MM.1S (cell line): ENCODE results near the gene C6.
"Not testable (repeated sequence)": the region's sequence is repeated elsewhere in the genome, so short reads cannot be mapped to it uniquely, and the experiment has no call there.

Experiments used
- DNase-seq: peaks from one replicate; pipeline ENCODE4 v3.0.0-alpha.2; 2015
- H2AFZ ChIP-seq: fragments of 300-600 bp; sonication (generic); 2 replicates; pipeline ENCODE4 v1.6.0; 2016; ENCODE audit warnings: antibody characterized with exemption, low read length
- H3F3A ChIP-seq: fragments of 300-600 bp; sonication (generic); 2 replicates; pipeline ENCODE4 v1.6.1; 2016; ENCODE audit warnings: mild to moderate bottlenecking, antibody characterized with exemption, low read length, moderate library complexity, mixed read lengths; ENCODE audit not compliant: insufficient read depth
- H3K27ac ChIP-seq: fragments of 300-600 bp; sonication (generic); 2 replicates; pipeline ENCODE4 v1.5.1; 2016; ENCODE audit warnings: mild to moderate bottlenecking, low read length
- H3K27me3 ChIP-seq: fragments of 300-600 bp; sonication (generic); replicated peaks from 2 replicates; pipeline ENCODE4 v1.6.0; 2016; ENCODE audit warnings: low read length; ENCODE audit not compliant: insufficient read depth
- H3K36me3 ChIP-seq: fragments of 300-600 bp; sonication (generic); replicated peaks from 2 replicates; pipeline ENCODE4 v1.6.1; 2016; ENCODE audit warnings: mild to moderate bottlenecking, low read length, mixed read lengths; ENCODE audit not compliant: insufficient read depth
- H3K4me1 ChIP-seq: fragments of 300-600 bp; sonication (generic); 2 replicates; pipeline ENCODE4 v1.6.1; 2016; ENCODE audit warnings: low read length, mixed read lengths
- H3K4me2 ChIP-seq: fragments of 300-600 bp; sonication (generic); 2 replicates; pipeline ENCODE4 v1.6.0; 2016; ENCODE audit warnings: low read depth, low read length
- H3K4me3 ChIP-seq: fragments of 300-600 bp; sonication (generic); 2 replicates; pipeline ENCODE4 v1.5.1; 2016; ENCODE audit warnings: low read length, mixed read lengths
- H3K79me2 ChIP-seq: fragments of 300-600 bp; sonication (generic); 2 replicates; pipeline ENCODE4 v1.6.1; 2016; ENCODE audit warnings: mixed run types, low read length, mixed read lengths
- H3K9ac ChIP-seq: fragments of 300-600 bp; sonication (generic); 2 replicates; pipeline ENCODE4 v1.6.1; 2016; ENCODE audit warnings: low read length, mixed read lengths
- H3K9me2 ChIP-seq: fragments of 300-600 bp; sonication (generic); replicated peaks from 2 replicates; pipeline ENCODE4 v1.6.1; 2016; ENCODE audit warnings: mild to moderate bottlenecking, low read length, mixed read lengths; ENCODE audit not compliant: insufficient read depth
- H3K9me3 ChIP-seq: fragments of 300-600 bp; sonication (generic); replicated peaks from 2 replicates; pipeline ENCODE4 v1.6.1; 2016; ENCODE audit warnings: mild to moderate bottlenecking, low read length, mixed read lengths; ENCODE audit not compliant: insufficient read depth
- H4K20me1 ChIP-seq: fragments of 300-600 bp; sonication (generic); 2 replicates; pipeline ENCODE4 v1.6.1; 2016; ENCODE audit warnings: mild to moderate bottlenecking, low read length, moderate library complexity, mixed read lengths; ENCODE audit not compliant: insufficient read depth
- CTCF ChIP-seq: fragments of 300-600 bp; sonication (generic); IDR thresholded peaks from 2 replicates; pipeline ENCODE4 v1.5.1; 2016; ENCODE audit warnings: antibody characterized with exemption, low read length, mixed read lengths
- EZH2 ChIP-seq: fragments of 300-600 bp; sonication (generic); optimal IDR thresholded peaks from 2 replicates; pipeline ENCODE3; 2017; ENCODE audit warnings: low read depth, mild to moderate bottlenecking, antibody characterized with exemption, low read length, mixed read lengths
- EZH2phosphoT487 ChIP-seq: fragments of 300-600 bp; sonication (generic); IDR thresholded peaks from 2 replicates; pipeline ENCODE4 v1.6.1; 2018; ENCODE audit warnings: antibody characterized with exemption, low read length

Gene C6

DNA sequence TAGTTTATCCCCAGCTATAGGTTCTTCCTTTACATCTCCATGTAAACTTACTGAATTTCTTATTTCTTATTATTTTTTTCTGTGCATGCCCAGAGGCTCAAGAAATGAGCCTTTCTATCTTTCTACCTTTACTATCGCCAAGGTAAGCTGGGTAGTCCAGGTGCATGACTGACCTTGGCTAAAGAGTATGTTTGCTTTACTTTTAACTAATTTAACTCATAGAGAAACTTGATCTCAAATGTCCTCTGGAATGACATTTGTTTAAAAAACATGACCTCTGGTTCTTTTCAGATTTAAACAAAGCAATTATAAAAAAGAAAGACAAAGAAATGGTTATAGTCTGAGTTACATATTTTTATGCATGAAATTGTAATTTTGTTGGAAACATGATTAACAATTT lies 397 bp downstream of the C6 start:
- no peak for DNase-seq
- no peaks in the 10 kb centered on the region for H3K79me2 ChIP-seq
- TF ChIP-seq EZH2 (no peak), CTCF (no peak), EZH2phosphoT487 (no peak)
- no peaks in the 10 kb centered on the region for H3K27me3 ChIP-seq
- no peaks in the 10 kb centered on the region for H3K4me1 ChIP-seq
- no peaks in the 10 kb centered on the region for H3K9me3 ChIP-seq
- H3K27ac ChIP-seq = no peak overlapping the region
- H3K9me2 ChIP-seq = no peaks in the 10 kb centered on the region
- no peak overlapping the region for H2AFZ ChIP-seq
- H3K4me2 ChIP-seq = no peak overlapping the region
- H3F3A ChIP-seq = no peaks in the 10 kb centered on the region
- no peaks in the 10 kb centered on the region for H3K36me3 ChIP-seq
- no peak overlapping the region for H3K9ac ChIP-seq
- no peak overlapping the region for H3K4me3 ChIP-seq
- no peaks in the 10 kb centered on the region for H4K20me1 ChIP-seq

GRCh38 chr5:41211417-41211816 lies 1.9 kb downstream of the C6 start:
- Histone ChIP-seq H3F3A (no peaks in the 10 kb centered on the region), H3K4me2 (no peak overlapping the region), H2AFZ (no peak overlapping the region), H3K36me3 (no peaks in the 10 kb centered on the region), H3K9ac (no peak overlapping the region), H3K27ac (no peak overlapping the region), H3K9me2 (no peaks in the 10 kb centered on the region), H3K27me3 (no peaks in the 10 kb centered on the region), H3K9me3 (no peaks in the 10 kb centered on the region), H3K4me3 (no peak overlapping the region), H3K79me2 (no peaks in the 10 kb centered on the region), H3K4me1 (no peaks in the 10 kb centered on the region), H4K20me1 (no peaks in the 10 kb centered on the region)
- DNase-seq = no peak
- TF ChIP-seq CTCF = no peak
- no peak for TF ChIP-seq EZH2phosphoT487
- no peak for TF ChIP-seq EZH2

- H3K4me1 ChIP-seq = not testable (repeated sequence)
Observed at GRCh38 chr5:41205475-41205874, 7.9 kb downstream of the C6 start.

DNA sequence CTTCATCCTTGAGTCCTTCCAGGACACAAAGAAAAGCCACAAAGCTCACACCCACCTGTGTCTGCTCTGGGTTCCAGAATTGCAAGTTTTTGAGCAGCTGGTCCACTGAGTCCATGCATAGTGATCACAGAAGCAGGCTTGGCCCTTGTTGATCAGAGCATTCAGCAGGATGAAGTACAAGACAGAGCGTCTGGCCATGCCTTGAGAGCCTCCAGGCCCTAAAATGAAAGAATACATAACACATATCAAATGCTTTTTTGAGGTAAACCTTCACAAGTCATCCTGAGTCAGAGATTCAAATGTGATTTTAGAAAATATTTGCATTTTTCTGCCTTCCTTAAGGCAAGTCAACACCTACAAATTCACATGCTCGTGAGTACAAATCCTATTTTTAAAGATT lies 10.3 kb downstream of the C6 start:
- H3K9me2 ChIP-seq = no peaks in the 10 kb centered on the region

More at GRCh38 chr5:41205475-41205874, 7.9 kb downstream of the C6 start:
- H3F3A ChIP-seq, H3K36me3 ChIP-seq, H3K4me2 ChIP-seq, DNase-seq, H3K27me3 ChIP-seq, H3K4me3 ChIP-seq, H3K9ac ChIP-seq, H2AFZ ChIP-seq, H3K9me2 ChIP-seq, H3K9me3 ChIP-seq, H4K20me1 ChIP-seq, H3K27ac ChIP-seq, H3K79me2 ChIP-seq: not testable (repeated sequence)

More for the DNA sequence above, 10.3 kb downstream of the C6 start:
- H3K9me3 ChIP-seq = no peaks in the 10 kb centered on the region
- no peak overlapping the region for H3K9ac ChIP-seq
- no peaks in the 10 kb centered on the region for H4K20me1 ChIP-seq
- H2AFZ ChIP-seq = no peak overlapping the region
- no peak overlapping the region for H3K27ac ChIP-seq
- no peaks in the 10 kb centered on the region for H3K4me1 ChIP-seq
- no peak for TF ChIP-seq CTCF
- no peak for TF ChIP-seq EZH2
- no peak for TF ChIP-seq EZH2phosphoT487
- no peaks in the 10 kb centered on the region for H3F3A ChIP-seq
- DNase-seq = no peak
- no peaks in the 10 kb centered on the region for H3K36me3 ChIP-seq
- H3K79me2 ChIP-seq = no peaks in the 10 kb centered on the region
- H3K4me2 ChIP-seq = no peak overlapping the region
- H3K27me3 ChIP-seq = no peaks in the 10 kb centered on the region
- no peak overlapping the region for H3K4me3 ChIP-seq
